WERI-Rb-1 (cell line): Measurements from ENCODE around the gene NKX3-2.

Experiments used
- DNase-seq: peaks from one replicate; pipeline ENCODE4 v3.0.0-alpha.2; 2020
- H3K27ac ChIP-seq: fragments of 250-450 bp; sonication (Bioruptor Pico); 2 replicates; pipeline ENCODE4 v1.5.1; 2020; ENCODE audit warnings: mild to moderate bottlenecking, moderate library complexity
- H3K27me3 ChIP-seq: fragments of 250-450 bp; sonication (Bioruptor Pico); 2 replicates; pipeline ENCODE4 v1.5.1; 2021; ENCODE audit warnings: mild to moderate bottlenecking, low read depth, moderate library complexity; ENCODE audit not compliant: insufficient read depth, severe bottlenecking
- H3K36me3 ChIP-seq: fragments of 250-450 bp; sonication (Bioruptor Pico); 2 replicates; pipeline ENCODE4 v1.5.1; 2020; ENCODE audit warnings: mild to moderate bottlenecking, moderate library complexity
- H3K4me3 ChIP-seq: 2 replicates; pipeline ENCODE4 v1.5.1; 2011; ENCODE audit warnings: low read depth, mild to moderate bottlenecking, control low read depth, low read length
- H3K9me3 ChIP-seq: fragments of 250-450 bp; sonication (Bioruptor Pico); 2 replicates; pipeline ENCODE4 v1.5.1; 2021; ENCODE audit warnings: mild to moderate bottlenecking, moderate library complexity; ENCODE audit not compliant: severe bottlenecking
- TF ChIP-seq, protein P1 (sequence below): IDR thresholded peaks from 2 replicates; pipeline ENCODE4 v1.5.1; 2011; ENCODE audit warnings: low read depth, mild to moderate bottlenecking, control low read depth, inconsistent platforms, low read length

NKX3-2 gene

DNA sequence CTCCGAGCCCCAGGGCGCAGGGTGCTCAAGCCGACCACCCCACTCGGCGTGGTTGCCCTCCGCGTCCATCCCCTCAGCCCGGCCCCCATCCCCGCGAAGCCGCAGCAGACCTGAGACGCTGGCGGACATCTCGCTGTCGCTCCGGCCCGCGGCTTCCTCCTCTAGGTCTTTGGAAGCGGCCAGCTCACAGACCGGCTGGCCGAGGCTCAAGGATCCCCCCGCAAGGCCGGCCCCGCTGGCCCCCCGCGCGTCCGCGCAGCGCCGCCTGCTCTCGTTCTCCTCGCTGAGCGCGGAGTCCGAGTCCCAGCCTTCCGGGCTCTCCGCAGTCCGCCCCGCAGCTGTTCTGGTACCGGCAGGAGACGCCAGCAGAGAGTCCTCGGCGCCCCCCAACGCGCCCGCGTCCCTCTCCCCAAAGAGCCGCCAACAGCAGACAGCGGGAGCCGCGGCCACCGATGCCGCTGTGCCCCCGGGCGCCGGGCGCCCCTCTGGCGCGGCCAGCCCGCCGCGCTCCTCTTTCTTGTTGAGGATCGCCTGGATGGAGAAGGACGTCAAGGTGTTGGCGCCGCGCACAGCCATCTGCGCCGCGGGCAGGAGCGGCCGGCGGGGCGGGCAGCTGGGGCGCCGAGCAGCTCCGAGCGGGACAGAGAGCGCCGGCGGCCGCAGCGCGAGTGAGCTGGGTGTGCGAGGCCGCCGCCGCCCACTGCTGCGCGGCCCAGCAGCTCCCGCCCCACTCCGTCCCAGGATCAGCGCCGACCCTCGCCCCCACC, at the start of gene NKX3-2:
Gene NKX3-2 (minus strand): TSS at position 670 of the 767 bp plus-strand sequence. CDS start 94 bp downstream, at position 576.
- peaks cover 31% of the 10 kb centered on the region for H3K27me3 ChIP-seq
- no peaks in the 10 kb centered on the region for H3K9me3 ChIP-seq
- H3K36me3 ChIP-seq: no peaks in the 10 kb centered on the region
- TF ChIP-seq, protein P1, sequence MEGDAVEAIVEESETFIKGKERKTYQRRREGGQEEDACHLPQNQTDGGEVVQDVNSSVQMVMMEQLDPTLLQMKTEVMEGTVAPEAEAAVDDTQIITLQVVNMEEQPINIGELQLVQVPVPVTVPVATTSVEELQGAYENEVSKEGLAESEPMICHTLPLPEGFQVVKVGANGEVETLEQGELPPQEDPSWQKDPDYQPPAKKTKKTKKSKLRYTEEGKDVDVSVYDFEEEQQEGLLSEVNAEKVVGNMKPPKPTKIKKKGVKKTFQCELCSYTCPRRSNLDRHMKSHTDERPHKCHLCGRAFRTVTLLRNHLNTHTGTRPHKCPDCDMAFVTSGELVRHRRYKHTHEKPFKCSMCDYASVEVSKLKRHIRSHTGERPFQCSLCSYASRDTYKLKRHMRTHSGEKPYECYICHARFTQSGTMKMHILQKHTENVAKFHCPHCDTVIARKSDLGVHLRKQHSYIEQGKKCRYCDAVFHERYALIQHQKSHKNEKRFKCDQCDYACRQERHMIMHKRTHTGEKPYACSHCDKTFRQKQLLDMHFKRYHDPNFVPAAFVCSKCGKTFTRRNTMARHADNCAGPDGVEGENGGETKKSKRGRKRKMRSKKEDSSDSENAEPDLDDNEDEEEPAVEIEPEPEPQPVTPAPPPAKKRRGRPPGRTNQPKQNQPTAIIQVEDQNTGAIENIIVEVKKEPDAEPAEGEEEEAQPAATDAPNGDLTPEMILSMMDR: no peak
- peak within 1 kb of the TSS; percentile 70 for H3K4me3 ChIP-seq
- H3K27ac ChIP-seq: peak within 1 kb of the TSS; percentile 15
- DNase-seq: no peak

DNA sequence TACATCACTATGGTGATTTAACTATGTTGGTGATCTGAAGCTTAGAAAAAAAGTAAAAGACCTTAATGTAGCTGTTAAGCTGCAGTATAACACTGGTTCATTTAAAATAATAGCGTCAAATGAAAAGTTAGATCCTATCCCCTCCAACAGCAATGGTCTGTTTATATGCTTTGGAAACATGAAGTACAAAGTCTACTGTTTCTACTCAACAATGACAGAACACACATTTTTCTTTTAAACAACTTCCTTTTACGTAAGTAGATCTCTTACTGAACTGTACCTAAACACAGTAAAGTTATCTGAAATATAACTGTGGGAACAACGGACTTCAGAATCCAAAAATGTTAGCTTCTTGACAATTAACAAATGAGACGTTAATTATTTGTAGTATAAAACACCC, 47.9 kb upstream of the NKX3-2 start:
- DNase-seq: no peak
- Histone ChIP-seq H3K27me3 (no peaks in the 10 kb centered on the region), H3K9me3 (no peaks in the 10 kb centered on the region), H3K27ac (no peak overlapping the region), H3K36me3 (peaks cover 83% of the 10 kb centered on the region), H3K4me3 (no peak overlapping the region)
- TF ChIP-seq, protein P1: no peak

DNA sequence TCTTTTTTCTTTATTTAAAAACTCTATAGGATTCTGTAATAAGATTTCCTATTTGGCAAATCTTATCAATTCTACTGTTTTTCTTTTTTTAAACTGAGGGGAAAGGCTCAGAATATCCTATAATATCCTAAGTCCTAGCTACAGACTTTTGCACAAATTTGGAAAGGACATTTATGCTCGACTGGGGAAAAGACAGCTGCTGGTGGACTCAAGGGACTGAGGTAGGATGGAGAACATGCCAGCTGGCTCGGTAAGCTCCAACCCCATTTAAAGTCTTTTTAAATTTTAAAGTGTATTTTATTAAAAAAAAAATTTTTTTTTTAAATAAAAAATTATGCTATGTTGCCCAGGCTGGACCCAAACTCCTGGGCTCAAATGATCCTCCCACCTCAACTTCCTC, 46.5 kb upstream of the NKX3-2 start:
- no peak overlapping the region for H3K27ac ChIP-seq
- TF ChIP-seq, protein P1: no peak
- DNase-seq: no peak
- H3K4me3 ChIP-seq: no peak overlapping the region
- H3K27me3 ChIP-seq: no peaks in the 10 kb centered on the region
- H3K9me3 ChIP-seq: no peaks in the 10 kb centered on the region
- H3K36me3 ChIP-seq: peaks cover 82% of the 10 kb centered on the region

DNA sequence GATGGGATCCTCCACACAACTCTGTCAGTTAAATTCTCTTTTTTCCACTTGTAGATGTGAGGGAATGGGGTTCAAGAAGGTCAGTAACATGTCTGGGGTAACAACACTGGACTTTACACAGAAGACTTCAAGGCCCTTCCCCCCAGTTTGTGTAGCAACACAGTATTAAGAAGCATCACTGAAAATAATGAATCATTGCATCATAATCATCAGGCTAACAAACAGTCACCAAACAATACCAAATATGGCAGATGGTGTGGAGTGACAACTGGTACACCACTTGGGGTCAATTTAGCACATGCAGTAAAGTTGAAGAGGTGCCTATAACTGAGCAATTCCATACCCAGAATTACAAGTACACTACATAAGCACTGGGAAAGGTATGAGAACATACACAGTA, 44.6 kb upstream of the NKX3-2 start:
- H3K36me3 ChIP-seq: peaks cover 76% of the 10 kb centered on the region
- TF ChIP-seq, protein P1: no peak
- no peak for DNase-seq
- no peaks in the 10 kb centered on the region for H3K27me3 ChIP-seq
- H3K27ac ChIP-seq: no peak overlapping the region
- H3K4me3 ChIP-seq: no peak overlapping the region
- H3K9me3 ChIP-seq: no peaks in the 10 kb centered on the region

DNA sequence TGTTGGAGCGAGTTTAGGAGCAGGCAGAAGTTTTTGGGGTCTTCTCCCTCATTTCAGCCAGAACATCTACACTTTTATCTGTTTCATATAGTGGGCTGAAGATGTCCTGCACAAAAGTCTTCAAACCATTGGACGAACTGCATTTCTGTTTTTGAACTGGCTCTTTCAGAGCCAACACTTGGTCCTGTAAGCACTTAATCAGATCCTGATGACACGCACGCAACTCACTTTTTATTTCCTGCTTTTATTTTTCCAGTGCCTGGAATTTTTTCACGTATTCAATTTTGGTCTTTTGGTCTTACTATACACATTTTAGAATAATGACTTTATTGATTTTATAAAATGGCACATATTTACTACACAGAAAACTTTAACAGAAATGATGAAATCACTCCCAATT, 40.2 kb upstream of the NKX3-2 start:
- TF ChIP-seq, protein P1: no peak
- H3K9me3 ChIP-seq: no peaks in the 10 kb centered on the region
- no peak for DNase-seq
- peaks cover 72% of the 10 kb centered on the region for H3K36me3 ChIP-seq
- H3K27me3 ChIP-seq: no peaks in the 10 kb centered on the region
- no peak overlapping the region for H3K27ac ChIP-seq
- H3K4me3 ChIP-seq: no peak overlapping the region

DNA sequence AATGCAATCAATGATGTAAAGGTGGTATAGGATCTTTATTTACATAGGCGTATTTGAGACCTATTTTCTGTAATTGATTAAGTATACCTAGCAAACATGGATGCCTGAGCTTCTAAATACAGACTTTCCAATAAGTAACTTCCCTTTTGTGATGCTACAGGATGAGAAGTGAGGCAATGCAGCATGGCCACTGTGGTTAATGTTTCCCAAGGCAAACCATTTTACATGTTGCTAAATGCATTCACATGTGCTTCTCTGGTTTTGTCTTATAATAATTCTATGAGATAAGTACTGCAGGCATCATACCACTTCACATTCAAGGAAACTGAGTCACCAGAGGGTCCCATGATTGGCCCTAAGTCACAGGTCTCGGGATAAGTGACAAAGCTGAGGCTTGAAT, 35.7 kb upstream of the NKX3-2 start:
- TF ChIP-seq, protein P1: no peak
- peaks cover 72% of the 10 kb centered on the region for H3K36me3 ChIP-seq
- DNase-seq: no peak

More for the DNA sequence above, 35.7 kb upstream of the NKX3-2 start:
- H3K27me3 ChIP-seq: no peaks in the 10 kb centered on the region
- H3K9me3 ChIP-seq: no peaks in the 10 kb centered on the region
- H3K4me3 ChIP-seq: no peak overlapping the region
- H3K27ac ChIP-seq: no peak overlapping the region
